ENCODE measurements around the gene SLC35E3.

SLC35E3 gene

DNA sequence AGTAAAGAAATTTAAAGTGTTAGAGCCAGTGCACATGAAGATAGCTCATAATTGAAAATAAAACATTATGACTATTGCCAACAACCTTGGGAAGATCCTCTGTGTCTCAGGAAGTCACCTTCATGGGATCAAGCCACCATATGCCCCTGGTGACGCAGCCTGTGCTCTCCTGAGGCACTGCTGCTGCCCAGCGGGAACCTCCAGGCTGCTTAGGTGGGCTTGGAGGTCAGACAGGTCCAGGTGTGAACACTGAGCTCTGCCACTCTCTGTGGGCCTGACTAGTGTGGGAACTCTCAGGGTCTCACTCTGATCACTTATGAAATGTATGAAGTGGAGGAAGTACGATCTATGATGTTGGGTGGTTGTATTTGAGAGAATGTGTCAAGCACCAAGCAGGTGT, 16.7 kb downstream of the SLC35E3 start:
- Histone ChIP-seq H4K20me1 (ENCODE audit: low read depth, low read length) (no peaks in the 10 kb centered on the region), H3K9me2 (replicated peaks; ENCODE audit: insufficient read depth, low read length) (no peaks in the 10 kb centered on the region), H3F3A (ENCODE audit: insufficient read depth) (0 out of 2 replicates have a peak, but pooled peaks cover 3% of the 10 kb centered on the region), H3K4me2 (ENCODE audit: low read depth, low read length, poor library complexity, severe bottlenecking) (no peak overlapping the region), H3K9me3 (ENCODE audit: insufficient read depth, low read length) (no peaks in the 10 kb centered on the region), H3K4me3 (ENCODE audit: insufficient read depth, low read length, poor library complexity, severe bottlenecking) (no peak overlapping the region), H3K9ac (ENCODE audit: low read length) (no peak overlapping the region), H3K36me3 (ENCODE audit: low read length) (peaks cover 4% of the 10 kb centered on the region; the same call in 1 of the 2 replicates), H3K79me2 (ENCODE audit: insufficient read depth, low read length) (no peaks in the 10 kb centered on the region), H2AFZ (ENCODE audit: low read depth, low read length, severe bottlenecking) (no peak overlapping the region), H3K27ac (ENCODE audit: low read depth, low read length) (no peak overlapping the region), H3K27me3 (ENCODE audit: low read length) (no peaks in the 10 kb centered on the region)
- TF ChIP-seq, protein P1, sequence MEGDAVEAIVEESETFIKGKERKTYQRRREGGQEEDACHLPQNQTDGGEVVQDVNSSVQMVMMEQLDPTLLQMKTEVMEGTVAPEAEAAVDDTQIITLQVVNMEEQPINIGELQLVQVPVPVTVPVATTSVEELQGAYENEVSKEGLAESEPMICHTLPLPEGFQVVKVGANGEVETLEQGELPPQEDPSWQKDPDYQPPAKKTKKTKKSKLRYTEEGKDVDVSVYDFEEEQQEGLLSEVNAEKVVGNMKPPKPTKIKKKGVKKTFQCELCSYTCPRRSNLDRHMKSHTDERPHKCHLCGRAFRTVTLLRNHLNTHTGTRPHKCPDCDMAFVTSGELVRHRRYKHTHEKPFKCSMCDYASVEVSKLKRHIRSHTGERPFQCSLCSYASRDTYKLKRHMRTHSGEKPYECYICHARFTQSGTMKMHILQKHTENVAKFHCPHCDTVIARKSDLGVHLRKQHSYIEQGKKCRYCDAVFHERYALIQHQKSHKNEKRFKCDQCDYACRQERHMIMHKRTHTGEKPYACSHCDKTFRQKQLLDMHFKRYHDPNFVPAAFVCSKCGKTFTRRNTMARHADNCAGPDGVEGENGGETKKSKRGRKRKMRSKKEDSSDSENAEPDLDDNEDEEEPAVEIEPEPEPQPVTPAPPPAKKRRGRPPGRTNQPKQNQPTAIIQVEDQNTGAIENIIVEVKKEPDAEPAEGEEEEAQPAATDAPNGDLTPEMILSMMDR (IDR thresholded peaks at IDR 0.05; ENCODE audit: insufficient read depth, low read length, poor library complexity, severe bottlenecking) = no peak
- no peak for TF ChIP-seq EZH2phosphoT487 (conservative IDR thresholded peaks at IDR 0.05; ENCODE audit: low read length)

DNA sequence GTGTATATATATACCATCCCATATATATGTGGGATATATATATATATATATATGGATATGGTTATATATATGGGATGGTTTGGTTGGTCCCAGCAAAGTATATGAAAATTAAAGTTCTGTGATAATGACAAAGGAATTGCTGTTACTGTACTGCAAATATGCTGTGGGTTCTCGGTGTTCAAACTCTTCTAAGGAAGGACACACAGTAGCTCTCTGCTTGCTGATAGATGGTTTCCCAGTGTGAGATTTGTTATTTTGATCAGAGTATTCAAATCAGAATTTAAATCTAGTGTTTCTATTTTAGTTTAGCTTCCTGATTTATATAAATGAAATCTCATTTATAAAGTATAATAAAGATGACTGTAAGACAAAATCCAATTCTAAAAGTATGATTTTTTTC, 19.7 kb downstream of the SLC35E3 start:
- 0 out of 2 replicates have a peak, but pooled peaks cover 2% of the 10 kb centered on the region for H3K36me3 ChIP-seq (ENCODE audit: low read length)
- H4K20me1 ChIP-seq (ENCODE audit: low read depth, low read length) = no peaks in the 10 kb centered on the region
- no peaks in the 10 kb centered on the region for H3K9me3 ChIP-seq (ENCODE audit: insufficient read depth, low read length)
- no peak for TF ChIP-seq EZH2phosphoT487 (conservative IDR thresholded peaks at IDR 0.05; ENCODE audit: low read length)
- TF ChIP-seq, protein P1 (IDR thresholded peaks at IDR 0.05; ENCODE audit: insufficient read depth, low read length, poor library complexity, severe bottlenecking) = no peak
- no peaks in the 10 kb centered on the region for H3K27me3 ChIP-seq (ENCODE audit: low read length)
- no peak overlapping the region for H3K4me2 ChIP-seq (ENCODE audit: low read depth, low read length, poor library complexity, severe bottlenecking)
- no peak overlapping the region for H3K9ac ChIP-seq (ENCODE audit: low read length)
- no peak overlapping the region for H2AFZ ChIP-seq (ENCODE audit: low read depth, low read length, severe bottlenecking)
- no peaks in the 10 kb centered on the region for H3K9me2 ChIP-seq (replicated peaks; ENCODE audit: insufficient read depth, low read length)
- H3K4me3 ChIP-seq (ENCODE audit: insufficient read depth, low read length, poor library complexity, severe bottlenecking) = no peak overlapping the region
- H3K27ac ChIP-seq (ENCODE audit: low read depth, low read length) = no peak overlapping the region
- no peaks in the 10 kb centered on the region for H3K79me2 ChIP-seq (ENCODE audit: insufficient read depth, low read length)
- H3F3A ChIP-seq (ENCODE audit: insufficient read depth) = 0 out of 2 replicates have a peak, but pooled peaks cover 14% of the 10 kb centered on the region

DNA sequence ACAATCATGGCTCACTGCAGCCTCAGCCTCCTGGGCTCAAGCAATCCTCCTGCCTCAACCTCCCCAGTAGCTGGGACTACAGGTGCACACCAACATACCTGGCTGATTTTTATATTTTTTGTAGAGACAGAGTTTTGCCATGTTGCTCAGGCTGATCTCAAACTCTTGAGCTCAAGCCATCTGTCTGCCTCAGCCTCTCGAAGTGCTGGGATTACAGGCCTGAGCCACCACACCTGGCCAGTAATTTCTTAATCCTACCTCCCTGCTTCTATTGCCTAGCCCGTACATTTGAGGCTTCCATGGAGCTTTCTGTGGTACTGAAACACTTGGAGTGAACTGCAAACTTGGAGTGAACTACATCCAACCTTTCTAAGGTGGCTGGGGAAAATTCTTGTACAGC, 20.7 kb downstream of the SLC35E3 start:
- Histone ChIP-seq H3K9me2 (replicated peaks; ENCODE audit: insufficient read depth, low read length) (no peaks in the 10 kb centered on the region), H3K79me2 (ENCODE audit: insufficient read depth, low read length) (no peaks in the 10 kb centered on the region), H3F3A (ENCODE audit: insufficient read depth) (peaks cover 22% of the 10 kb centered on the region), H2AFZ (ENCODE audit: low read depth, low read length, severe bottlenecking) (no peak overlapping the region), H3K9ac (ENCODE audit: low read length) (no peak overlapping the region), H3K9me3 (ENCODE audit: insufficient read depth, low read length) (no peaks in the 10 kb centered on the region), H3K4me3 (ENCODE audit: insufficient read depth, low read length, poor library complexity, severe bottlenecking) (no peak overlapping the region), H3K27ac (ENCODE audit: low read depth, low read length) (no peak overlapping the region), H3K27me3 (ENCODE audit: low read length) (no peaks in the 10 kb centered on the region), H3K36me3 (ENCODE audit: low read length) (0 out of 2 replicates have a peak, but pooled peaks cover 2% of the 10 kb centered on the region), H4K20me1 (ENCODE audit: low read depth, low read length) (no peaks in the 10 kb centered on the region), H3K4me2 (ENCODE audit: low read depth, low read length, poor library complexity, severe bottlenecking) (no peak overlapping the region)
- no peak for TF ChIP-seq EZH2phosphoT487 (conservative IDR thresholded peaks at IDR 0.05; ENCODE audit: low read length)
- TF ChIP-seq, protein P1 (IDR thresholded peaks at IDR 0.05; ENCODE audit: insufficient read depth, low read length, poor library complexity, severe bottlenecking) = no peak
